NCI-H146 (cell line): Measurements from ENCODE around the gene TSKU.

Source experiments
- DNase-seq: peaks from one replicate; lab custom pipeline; 2025; lab: John Stamatoyannopoulos, UW

TSKU gene

GRCh38 chr11:76770642-76771445 lies 12.3 kb upstream of the TSKU start:
- DNase-seq: no peak

GRCh38 chr11:76771446-76772099 lies 11.6 kb upstream of the TSKU start:
- DNase-seq: no peak

GRCh38 chr11:76772100-76772782 lies 10.9 kb upstream of the TSKU start:
- DNase-seq: no peak

- no peak for DNase-seq
Measured at GRCh38 chr11:76772783-76773106, 10.4 kb upstream of the TSKU start.

GRCh38 chr11:76773921-76774361 lies 9.2 kb upstream of the TSKU start:
- peak; percentile 10 for DNase-seq

GRCh38 chr11:76776472-76776871 lies 6.7 kb upstream of the TSKU start:
- DNase-seq: no peak

- DNase-seq: no peak
Measured at GRCh38 chr11:76777305-76777704, 5.9 kb upstream of the TSKU start.

GRCh38 chr11:76777876-76778275 lies 5.3 kb upstream of the TSKU start:
- DNase-seq: no peak

- DNase-seq: no peak
Measured at GRCh38 chr11:76778874-76779273, 4.3 kb upstream of the TSKU start.

GRCh38 chr11:76781046-76781801 lies 1.9 kb upstream of the TSKU start:
- DNase-seq: no peak

GRCh38 chr11:76781807-76782530 lies 1.2 kb upstream of the TSKU start:
- no peak for DNase-seq

- peak; percentile 79 for DNase-seq
Measured at GRCh38 chr11:76782531-76783293, 444 bp upstream of the TSKU start.

- peak; percentile 48 for DNase-seq
Measured at GRCh38 chr11:76783896-76784813, 999 bp downstream of the TSKU start.

GRCh38 chr11:76785513-76785912 lies 2.4 kb downstream of the TSKU start:
- DNase-seq: no peak

- no peak for DNase-seq
Measured at GRCh38 chr11:76786016-76786415, 2.9 kb downstream of the TSKU start.

- DNase-seq: no peak
Measured at GRCh38 chr11:76786441-76787014, 3.4 kb downstream of the TSKU start.

GRCh38 chr11:76787271-76787670 lies 4.1 kb downstream of the TSKU start:
- DNase-seq: no peak

GRCh38 chr11:76787911-76788596 lies 4.9 kb downstream of the TSKU start:
- no peak for DNase-seq
